ENCODE results near the gene INPP5A.
A peak's percentile ranks its signal among the peaks of the same experiment; 100 is the strongest.

INPP5A gene

GRCh38 chr10:132595021-132595420 is 57.4 kb downstream of the INPP5A start:
- DNase-seq (ENCODE audit: low spot score), result no peak

GRCh38 chr10:132595854-132596253 is 58.3 kb downstream of the INPP5A start:
- DNase-seq (ENCODE audit: low spot score), result no peak

GRCh38 chr10:132596742-132597279 is 59.2 kb downstream of the INPP5A start:
- DNase-seq (ENCODE audit: low spot score), result no peak

GRCh38 chr10:132597654-132598053 is 60.1 kb downstream of the INPP5A start:
- DNase-seq (ENCODE audit: low spot score), result no peak

- peak; percentile 4 for DNase-seq (ENCODE audit: low spot score)
Measured at GRCh38 chr10:132599023-132599618, 61.5 kb downstream of the INPP5A start.

GRCh38 chr10:132599732-132600131 is 62.1 kb downstream of the INPP5A start:
- DNase-seq (ENCODE audit: low spot score), result peak; percentile 60

- peak; percentile 36 for DNase-seq (ENCODE audit: low spot score)
Measured at GRCh38 chr10:132600416-132600815, 62.8 kb downstream of the INPP5A start.

GRCh38 chr10:132601567-132601966 is 64.0 kb downstream of the INPP5A start:
- DNase-seq (ENCODE audit: low spot score), result peak; percentile 6

GRCh38 chr10:132602614-132603013 is 65.0 kb downstream of the INPP5A start:
- DNase-seq (ENCODE audit: low spot score), result peak; percentile 2

- DNase-seq (ENCODE audit: low spot score), result peak; percentile 40
Measured at GRCh38 chr10:132603851-132604533, 66.4 kb downstream of the INPP5A start.

- DNase-seq (ENCODE audit: low spot score), result no peak
Measured at GRCh38 chr10:132604686-132605085, 67.1 kb downstream of the INPP5A start.

GRCh38 chr10:132605390-132605789 is 67.8 kb downstream of the INPP5A start:
- DNase-seq (ENCODE audit: low spot score), result no peak

GRCh38 chr10:132606031-132606491 is 68.5 kb downstream of the INPP5A start:
- peak; percentile 25 for DNase-seq (ENCODE audit: low spot score)

- peak; percentile 73 for DNase-seq (ENCODE audit: low spot score)
Measured at GRCh38 chr10:132606536-132607316, 69.1 kb downstream of the INPP5A start.

- peak; percentile 28 for DNase-seq (ENCODE audit: low spot score)
Measured at GRCh38 chr10:132607491-132607890, 69.9 kb downstream of the INPP5A start.

GRCh38 chr10:132607961-132608495 is 70.4 kb downstream of the INPP5A start:
- DNase-seq (ENCODE audit: low spot score), result no peak

- DNase-seq (ENCODE audit: low spot score), result peak; percentile 52
Measured at GRCh38 chr10:132608511-132609195, 71.1 kb downstream of the INPP5A start.

GRCh38 chr10:132609211-132609610 is 71.6 kb downstream of the INPP5A start:
- DNase-seq (ENCODE audit: low spot score), result peak; percentile 60

- no peak for DNase-seq (ENCODE audit: low spot score)
Measured at GRCh38 chr10:132610071-132610701, 72.6 kb downstream of the INPP5A start.

- DNase-seq (ENCODE audit: low spot score), result no peak
Measured at GRCh38 chr10:132611026-132611910, 73.7 kb downstream of the INPP5A start.

All from left forelimb (tissue), 1 donor.